CD4-positive, alpha-beta T cell treated with Interleukin-1 beta for 1 hour (primary cell): ENCODE measurements around the gene C1GALT1C1L.
"Not testable (repeated sequence)": the region's sequence is repeated elsewhere in the genome, so short reads cannot be mapped to it uniquely, and the experiment has no call there.

Source experiments
- DNase-seq, 2 donors: peaks; one replicate each; pipeline ENCODE4 v3.0.0-alpha.2; 2020 to 2022

C1GALT1C1L gene

GRCh38 chr2:43648994-43649701 is 27.1 kb downstream of the C1GALT1C1L start:
- DNase-seq = no peak

GRCh38 chr2:43643680-43644079 is 32.5 kb downstream of the C1GALT1C1L start:
- DNase-seq = no peak

DNA sequence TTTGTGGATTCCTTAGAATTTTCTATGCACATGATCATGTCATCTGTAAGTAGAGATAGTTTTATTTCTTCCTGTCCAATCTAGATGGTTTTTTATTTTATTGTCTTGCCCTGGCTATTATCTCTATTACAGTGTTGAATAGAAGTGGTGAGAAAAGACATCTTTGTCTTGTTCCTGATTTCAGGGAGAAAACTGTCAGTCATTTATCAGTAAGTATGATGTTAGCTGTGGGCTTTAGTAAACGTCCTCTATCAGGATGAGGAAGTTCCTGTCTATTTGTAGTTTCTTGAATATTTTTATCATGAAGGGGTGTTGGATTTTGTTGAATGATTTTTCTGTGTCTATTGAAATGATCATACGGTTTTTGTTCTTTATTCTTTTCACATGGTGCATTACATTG is 33.9 kb downstream of the C1GALT1C1L start:
- DNase-seq = no peak

DNA sequence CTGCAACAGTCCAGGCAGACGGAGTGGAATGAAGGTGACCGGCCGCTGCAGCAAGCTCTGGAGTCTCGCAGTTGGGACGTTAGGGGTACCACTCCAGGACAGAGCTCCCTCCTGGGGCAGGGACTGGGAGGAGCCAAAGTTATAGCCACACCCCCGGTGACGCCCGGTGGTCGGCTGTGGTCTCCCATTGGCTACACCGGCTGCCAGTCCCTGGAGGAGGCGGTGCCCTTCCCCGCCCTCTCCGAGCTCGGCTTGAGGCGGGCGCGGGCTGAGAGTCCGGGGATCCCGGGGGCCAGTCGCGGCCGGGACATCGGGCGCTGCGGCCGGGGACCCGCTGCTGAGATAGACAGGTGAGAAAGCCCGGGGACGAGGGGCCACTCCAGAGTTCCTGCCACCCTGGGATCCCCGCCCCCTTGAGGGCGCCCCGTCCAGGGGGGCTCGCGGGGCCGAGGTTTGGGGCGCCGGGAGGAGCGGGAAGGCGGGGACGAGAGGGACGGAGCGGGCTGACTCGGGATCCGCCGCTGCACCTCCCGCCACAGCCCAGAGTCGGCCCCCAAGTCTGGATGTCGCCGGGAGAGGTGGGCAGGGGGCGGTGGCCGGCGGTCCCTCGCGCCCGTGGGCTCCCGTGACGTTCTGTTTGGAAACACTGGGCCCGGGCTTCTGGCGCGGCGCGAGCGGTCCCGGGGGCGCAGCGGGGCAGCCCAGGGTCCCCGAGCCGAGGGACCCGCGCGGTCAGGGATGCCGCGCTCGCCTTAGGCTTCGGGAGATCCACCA is 39.0 kb downstream of the C1GALT1C1L start, which contains the start of gene PLEKHH2:
TSS of gene PLEKHH2 (plus strand) at position 231 of the 774 bp plus-strand sequence. CDS start 7,414 bp downstream, outside the sequence.
- peak; percentile 83 to 85 for DNase-seq

DNA sequence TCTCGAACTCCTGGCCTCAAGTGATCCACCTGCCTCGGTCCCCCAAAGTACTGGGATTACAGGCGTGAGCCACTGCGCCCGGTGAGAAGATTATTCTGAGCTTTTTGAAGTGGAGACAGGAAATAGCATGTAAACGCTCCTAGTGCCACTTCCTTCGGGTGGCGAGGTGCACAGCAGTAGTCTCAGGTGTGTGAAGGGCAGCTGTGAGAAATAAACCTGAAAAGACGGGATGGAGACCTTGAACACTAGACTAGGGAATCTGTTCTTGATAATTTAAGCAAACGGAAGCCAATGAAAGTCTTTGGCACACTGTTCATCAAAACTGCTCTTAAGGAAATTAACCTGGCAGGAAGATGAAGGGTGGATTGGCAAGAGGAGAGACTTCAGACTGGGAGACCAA is 39.6 kb downstream of the C1GALT1C1L start:
- DNase-seq = peak; percentile 17 to 27

DNA sequence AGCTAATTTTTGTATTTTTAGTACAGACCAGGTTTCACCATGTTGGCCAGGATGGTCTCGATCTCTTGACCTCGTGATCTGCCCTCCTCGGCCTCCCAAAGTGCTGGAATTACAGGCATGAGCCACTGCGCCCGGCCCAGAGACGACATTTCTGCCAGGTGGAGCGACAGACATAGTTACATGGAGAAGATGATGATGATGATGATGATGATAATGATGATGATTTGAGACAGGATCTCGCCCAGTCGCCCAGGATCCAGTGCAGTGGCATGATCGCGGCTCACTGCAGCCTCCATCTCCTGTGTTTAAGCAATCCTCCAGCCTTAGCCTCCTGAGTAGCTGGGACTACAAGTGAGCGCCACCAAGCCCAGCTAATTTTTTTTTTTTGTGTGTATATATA is 40.1 kb downstream of the C1GALT1C1L start:
- not testable (repeated sequence) for DNase-seq

DNA sequence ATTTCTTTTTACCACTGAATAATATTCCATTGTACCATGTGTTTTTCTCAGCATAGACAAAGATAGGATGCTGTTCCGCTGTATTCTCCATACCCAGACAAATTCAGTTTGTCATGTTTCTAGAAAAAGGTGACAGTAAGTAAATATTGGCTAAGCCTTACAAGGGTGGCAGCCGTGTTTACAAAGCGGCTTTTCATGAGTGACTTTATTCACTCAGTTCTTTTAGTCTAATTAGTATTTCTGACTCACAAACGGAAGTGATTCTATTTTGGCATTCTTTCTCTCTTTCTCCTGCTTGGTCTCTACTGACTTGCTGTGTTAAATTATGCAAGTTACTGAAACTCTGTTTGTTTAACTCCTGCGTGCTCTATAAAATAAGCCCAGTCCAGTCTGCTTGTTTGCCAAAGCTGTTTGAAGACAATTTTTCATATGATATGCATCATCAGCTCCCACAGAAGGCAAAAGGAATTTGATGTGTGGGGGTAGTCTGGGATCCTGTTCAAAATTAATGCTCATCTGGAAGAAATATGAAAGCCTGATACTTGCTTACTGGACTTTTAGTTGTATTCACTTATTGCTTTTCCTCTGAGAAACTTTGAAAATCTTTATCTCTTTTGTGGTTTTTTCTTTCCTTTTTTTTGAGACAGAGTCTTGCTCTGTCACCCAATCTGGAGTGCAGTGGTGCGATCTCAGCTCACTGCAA is 41.5 kb downstream of the C1GALT1C1L start:
- DNase-seq = no peak

- DNase-seq = no peak
Observed at GRCh38 chr2:43631618-43632317, 44.5 kb downstream of the C1GALT1C1L start.
